ENCODE results near the gene ADAMTS12. TPM values are rescaled to one million over a fixed set of nuclear protein-coding genes. Genes with fewer than 3 reads are reported as not detected.
"Not testable (repeated sequence)": the region's sequence is repeated elsewhere in the genome, so short reads cannot be mapped to it uniquely, and the experiment has no call there.

The ADAMTS12 gene
- total RNA-seq, 1 donor from 2014 or later: 1.2 TPM

DNA sequence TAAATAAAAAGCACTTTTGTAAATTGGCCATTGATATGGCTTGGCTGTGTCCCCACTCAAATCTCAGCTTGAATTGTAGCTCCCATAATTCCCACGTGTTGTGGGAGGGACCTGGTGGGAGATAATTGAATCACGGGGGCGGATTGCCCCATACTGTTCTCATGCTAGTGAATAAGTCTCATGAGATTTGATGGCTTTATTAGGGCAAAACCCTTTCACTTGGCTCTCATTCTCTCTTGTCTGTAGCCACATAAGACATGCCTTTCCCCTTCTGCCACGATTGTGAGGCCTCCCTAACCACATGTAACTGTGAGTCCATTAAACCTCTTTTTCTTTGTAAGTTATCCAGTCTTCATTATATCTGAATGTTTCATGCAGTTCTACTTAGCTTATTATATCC lies 297.8 kb downstream of the ADAMTS12 start:
- DNase-seq (ENCODE audit: low read depth in 2 of 2): no peak

DNA sequence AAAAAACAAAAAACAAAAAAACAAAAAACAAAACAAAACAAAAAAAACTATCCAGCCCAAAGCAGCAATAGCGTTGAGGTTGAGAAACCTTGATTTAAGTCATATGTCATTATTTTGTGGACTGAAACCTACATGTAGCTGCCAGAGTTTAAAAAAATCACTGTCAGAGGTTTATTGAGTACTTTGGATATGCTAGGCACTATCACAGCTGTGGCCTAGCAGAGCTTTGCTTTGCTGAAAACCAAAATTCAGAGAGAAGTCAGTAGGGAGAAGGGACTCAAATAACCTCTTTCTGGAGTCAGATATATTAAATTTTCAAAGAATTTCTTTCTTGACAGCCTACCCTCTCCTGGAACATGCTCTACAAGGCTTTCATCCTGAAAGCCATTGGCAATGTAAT lies 299.5 kb downstream of the ADAMTS12 start:
- no peak for DNase-seq (ENCODE audit: low read depth in 2 of 2)

DNA sequence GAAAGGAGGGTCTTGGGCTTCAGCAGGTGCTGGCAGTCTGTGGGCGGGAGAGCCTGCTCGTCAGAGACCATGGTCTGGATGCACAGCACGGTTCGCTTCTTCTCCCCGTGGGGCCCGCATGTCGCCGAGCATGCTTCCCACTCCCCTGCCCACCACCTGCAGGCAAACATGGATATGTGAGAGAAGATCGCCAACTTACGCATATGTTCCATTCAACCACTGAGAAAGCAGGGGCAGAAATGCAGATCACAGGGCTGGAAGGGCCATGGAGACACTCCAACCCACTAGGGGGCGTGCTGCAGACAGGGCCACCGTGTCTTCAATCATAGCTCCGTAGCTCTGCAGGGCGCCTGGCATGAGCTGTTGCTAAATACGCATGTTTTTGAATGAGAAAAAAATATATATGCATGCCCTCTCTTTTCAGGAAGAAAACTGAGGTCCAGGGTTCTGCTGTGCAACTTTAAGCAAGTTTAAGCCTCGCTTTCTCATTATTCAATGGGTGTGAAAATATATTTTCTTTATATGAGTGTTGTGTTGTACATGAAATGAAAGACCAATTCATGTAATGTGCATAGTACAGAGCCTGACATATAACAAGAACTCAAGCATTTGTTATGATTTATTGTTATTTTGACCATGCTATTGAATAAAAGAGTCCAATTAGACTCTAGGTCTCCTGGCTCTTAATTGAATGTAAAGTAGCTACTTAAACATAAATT lies 303.0 kb downstream of the ADAMTS12 start:
- peak in 1 of 2 donors; percentile 43 for DNase-seq (ENCODE audit: low read depth in 2 of 2)

- DNase-seq (ENCODE audit: low read depth in 2 of 2): no peak
These were observed 308.5 kb downstream of the ADAMTS12 start for GRCh38 chr5:33583332-33583731.

- DNase-seq (ENCODE audit: low read depth in 2 of 2): no peak
These were observed 309.4 kb downstream of the ADAMTS12 start for GRCh38 chr5:33582417-33582816.

GRCh38 chr5:33579789-33580188 lies 312.0 kb downstream of the ADAMTS12 start:
- DNase-seq (ENCODE audit: low read depth in 2 of 2): no peak

GRCh38 chr5:33579152-33579551 lies 312.6 kb downstream of the ADAMTS12 start:
- DNase-seq (ENCODE audit: low read depth in 2 of 2): no peak

DNA sequence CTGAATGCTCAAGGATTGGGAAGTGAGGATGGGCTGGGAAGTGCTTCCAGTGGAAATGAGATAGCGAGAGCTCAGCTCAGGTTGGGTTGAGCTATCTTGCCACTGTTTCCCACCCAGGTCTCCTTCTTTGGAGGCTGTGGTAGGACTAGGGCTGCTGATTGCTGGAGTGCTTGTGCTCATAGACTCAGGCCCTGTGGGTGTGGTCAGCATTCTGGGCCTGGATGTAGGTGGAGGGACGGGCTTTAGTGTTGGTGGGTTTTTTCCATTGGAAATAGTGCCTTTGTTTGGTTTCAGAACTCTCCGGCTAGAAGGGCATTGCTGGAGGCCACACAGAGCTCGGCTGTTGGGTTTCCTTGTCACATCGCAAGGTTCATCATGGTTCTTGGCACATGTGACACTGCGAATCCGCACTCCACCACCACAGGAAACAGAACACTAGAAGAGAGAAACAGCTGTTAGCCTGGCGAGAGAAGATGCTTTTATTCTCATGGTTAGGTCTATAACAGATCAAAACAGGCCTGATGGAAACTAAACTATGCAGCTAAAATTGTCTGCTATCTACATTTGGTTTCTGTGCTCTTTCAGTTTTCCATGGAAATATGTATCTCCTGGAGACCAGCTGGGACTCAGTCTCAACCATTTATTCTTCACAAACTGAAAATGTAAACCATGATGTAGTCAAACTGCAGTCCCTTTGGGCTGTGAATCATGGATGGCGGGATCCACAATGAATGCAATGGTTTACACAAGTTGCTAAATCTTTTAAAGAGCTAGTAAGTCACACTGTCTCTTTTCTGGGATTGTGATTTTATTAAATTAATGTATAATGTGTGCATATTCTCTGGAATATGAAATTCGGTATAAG lies 314.8 kb downstream of the ADAMTS12 start:
- DNase-seq (ENCODE audit: low read depth in 2 of 2): no peak

DNA sequence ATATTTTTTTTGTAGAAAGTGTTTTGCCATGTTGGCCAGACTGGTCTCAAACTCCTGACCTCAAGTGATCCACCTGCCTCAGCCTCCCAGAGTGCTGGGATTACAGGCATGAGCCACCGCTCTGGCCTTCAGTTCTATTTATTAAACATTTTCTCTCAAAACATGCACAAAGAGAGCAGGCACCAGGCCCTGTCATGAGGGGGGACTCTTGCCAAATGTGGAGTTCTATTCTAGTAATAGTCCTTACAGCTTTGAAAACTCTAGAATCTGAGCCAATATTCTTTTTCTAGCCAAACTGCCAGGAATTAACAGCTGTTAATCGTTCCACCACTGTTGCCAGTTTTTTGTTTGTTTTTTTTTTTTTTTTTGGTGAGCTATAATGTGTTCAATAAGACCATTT lies 326.5 kb downstream of the ADAMTS12 start:
- no peak for DNase-seq (ENCODE audit: low read depth in 2 of 2)

DNA sequence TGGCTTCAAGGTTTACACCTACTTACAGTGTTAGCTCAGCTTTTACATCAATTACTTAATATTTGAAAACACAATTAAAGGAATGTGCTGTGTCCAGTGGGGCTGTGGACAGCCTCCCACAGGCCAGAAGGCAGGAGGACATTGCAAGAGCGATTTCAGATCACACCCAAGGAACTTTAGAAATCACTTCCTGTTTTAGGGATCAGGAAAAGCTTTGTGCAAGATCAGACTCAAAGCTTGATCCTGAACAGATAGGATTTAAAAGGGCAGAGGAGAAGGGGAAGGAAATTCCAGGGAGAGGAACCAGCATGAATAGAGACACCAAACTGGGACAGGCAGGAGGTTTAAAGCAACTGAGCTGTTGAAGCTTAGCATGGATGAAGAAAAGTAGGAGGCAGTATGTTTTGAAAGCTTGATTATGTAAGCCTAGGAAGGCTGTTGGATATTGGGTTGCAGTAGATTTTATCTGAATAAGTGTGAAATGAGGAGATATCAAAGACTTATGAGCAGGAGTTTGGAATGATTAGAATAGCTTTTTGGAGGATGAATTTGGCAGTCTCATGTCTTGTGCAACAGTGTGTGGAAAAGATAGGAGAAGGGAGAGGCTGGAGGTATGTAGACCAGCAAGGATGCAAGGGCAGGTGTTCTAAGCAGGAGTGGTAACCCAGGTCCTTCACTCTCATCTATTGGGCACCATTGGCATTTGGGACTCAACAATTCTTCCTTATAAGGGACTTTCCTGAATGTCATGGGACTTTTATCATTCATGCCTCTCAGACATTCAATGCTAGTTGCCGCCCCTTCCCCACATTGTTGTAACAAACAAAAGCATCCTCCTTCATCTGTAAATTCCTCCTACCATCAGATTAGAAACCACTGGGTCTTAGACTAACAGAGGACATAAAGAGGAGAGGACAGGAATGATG lies 327.5 kb downstream of the ADAMTS12 start:
- DNase-seq (ENCODE audit: low read depth in 2 of 2): no peak

- DNase-seq (ENCODE audit: low read depth in 2 of 2): no peak
These were observed 328.3 kb downstream of the ADAMTS12 start for GRCh38 chr5:33563530-33563929.

- no peak for DNase-seq (ENCODE audit: low read depth in 2 of 2)
These were observed 333.3 kb downstream of the ADAMTS12 start for GRCh38 chr5:33558489-33558888.

DNA sequence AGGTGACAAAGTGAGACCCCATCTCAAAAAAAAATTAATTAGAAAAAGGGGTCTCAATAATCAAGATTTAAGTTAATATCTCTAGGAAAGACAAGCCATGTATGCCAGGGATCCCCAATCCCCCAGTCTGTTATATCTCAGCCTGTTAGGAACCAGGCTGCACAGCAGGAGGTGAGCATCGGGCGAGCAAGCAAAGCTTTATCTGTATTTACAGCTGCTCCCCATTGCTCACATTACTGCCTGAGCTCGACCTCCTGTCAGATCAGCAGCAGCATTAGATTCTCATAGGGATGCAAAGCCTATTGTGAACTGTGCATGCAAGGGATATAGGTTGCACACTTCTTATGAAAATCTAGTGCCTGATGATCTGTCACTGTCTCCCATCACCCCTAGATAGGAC lies 334.2 kb downstream of the ADAMTS12 start:
- DNase-seq (ENCODE audit: low read depth in 2 of 2): no peak

DNA sequence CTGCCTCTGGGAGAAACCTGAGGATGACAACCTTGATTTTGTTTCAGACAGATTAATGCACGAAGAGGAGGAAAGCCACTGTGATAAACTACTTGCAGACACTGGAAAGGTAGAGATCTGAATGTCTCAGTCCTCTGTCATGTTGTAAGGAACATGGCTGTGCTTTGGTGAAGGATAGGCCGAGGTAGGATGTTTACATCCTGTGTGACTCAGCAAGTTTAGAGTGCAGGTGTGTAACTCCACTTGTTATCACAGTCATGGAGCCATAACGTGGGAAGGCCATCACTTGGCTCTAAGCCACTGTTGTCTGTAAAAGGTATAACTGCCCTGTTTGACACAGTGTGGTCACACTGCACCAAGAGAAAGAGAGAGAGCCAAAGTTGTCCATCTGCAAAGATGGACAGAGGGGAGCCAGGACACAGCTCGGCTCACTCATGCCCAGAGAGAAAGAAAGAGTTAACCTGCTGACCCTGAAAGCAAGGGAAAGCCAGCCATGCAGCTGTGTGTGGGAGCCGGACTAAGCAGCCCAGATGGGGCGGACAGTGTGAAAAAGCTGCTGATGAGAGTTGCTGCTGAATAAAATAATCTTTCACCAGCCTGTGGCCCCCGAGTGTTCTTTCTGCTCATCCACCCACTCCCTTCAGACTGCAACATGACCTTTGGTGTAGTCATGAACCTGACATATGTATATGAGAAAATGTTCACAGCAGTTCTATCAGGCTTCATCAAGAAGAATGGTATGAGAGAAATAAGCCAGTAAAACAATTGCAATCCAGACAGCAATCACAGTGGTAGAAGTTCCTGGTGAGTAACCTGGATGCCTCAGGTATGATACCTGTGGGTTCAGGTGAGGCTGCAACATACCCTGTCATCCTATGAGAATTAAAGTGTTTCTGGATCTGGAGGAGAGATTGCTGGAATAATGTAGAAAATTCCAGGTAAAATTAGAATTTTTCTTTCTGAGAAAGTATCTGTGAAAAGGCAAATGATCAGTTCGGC lies 335.2 kb downstream of the ADAMTS12 start:
- DNase-seq (ENCODE audit: low read depth in 2 of 2): no peak

GRCh38 chr5:33549982-33550567 lies 341.7 kb downstream of the ADAMTS12 start:
- DNase-seq (ENCODE audit: low read depth in 2 of 2): no peak

DNA sequence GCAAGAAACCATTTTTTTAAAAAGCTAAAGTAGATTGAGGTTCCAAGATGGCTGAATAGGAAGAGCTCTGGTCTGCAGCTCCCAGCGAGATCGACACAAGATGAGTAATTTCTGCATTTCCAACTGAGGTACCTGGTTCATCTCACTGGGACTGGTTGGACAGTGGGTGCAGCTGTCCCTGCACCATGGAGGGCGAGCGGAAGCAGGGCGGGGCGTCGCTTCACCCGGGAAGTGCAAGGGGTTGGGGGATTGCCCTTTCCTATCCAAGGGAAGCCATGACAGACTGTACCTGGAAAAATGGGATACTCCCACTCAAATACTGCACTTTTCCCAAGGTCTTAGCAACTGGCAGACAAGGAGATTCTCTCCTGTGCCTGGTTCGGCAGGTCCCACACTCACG lies 352.0 kb downstream of the ADAMTS12 start:
- DNase-seq (ENCODE audit: low read depth in 2 of 2): not testable (repeated sequence)

DNA sequence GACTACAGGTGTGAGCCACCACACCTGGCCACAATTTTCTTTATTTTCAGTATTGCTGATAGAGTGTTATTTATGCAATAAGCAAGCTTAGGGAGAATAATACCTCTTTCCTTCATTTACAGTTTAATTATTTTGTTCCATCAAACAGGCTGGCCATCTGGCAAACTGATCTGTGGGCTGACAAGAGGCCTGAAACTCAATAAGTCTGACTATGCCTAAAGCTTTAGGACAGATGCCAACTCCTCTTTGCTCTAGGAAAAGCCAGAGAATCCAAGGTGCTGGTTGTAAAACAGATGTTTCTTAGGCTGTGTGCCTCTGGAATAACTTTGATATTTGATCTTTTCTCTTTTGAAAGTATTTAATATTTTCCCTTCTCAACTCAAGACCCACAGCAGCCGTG lies 352.6 kb downstream of the ADAMTS12 start:
- no peak for DNase-seq (ENCODE audit: low read depth in 2 of 2)

DNA sequence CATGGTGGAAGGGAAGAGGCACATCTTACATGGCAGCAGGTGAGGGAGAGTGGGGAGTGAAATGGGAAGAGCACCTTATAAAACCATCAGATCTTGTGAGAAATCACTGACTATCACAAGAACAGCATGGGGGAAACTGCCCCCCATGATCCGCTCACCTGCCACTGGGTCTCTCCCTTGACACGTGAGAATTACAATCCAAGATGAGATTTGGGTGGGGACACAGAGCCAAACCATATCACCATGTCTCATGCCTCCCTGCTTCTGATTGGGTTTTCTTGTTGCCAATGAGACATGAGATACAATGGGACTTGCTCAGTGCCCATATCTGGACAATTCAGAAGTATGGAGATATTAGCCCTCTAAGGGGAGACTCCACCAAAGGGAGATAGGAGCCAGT lies 353.6 kb downstream of the ADAMTS12 start:
- no peak for DNase-seq (ENCODE audit: low read depth in 2 of 2)

GRCh38 chr5:33537240-33537639 lies 354.6 kb downstream of the ADAMTS12 start:
- DNase-seq (ENCODE audit: low read depth in 2 of 2): no peak

- DNase-seq (ENCODE audit: low read depth in 2 of 2): no peak
These were observed 355.0 kb downstream of the ADAMTS12 start for GRCh38 chr5:33536802-33537201.
